Dermis microvascular lymphatic vessel endothelial cell (primary cell): Measurements from ENCODE around the gene ADARB2. TPM values are rescaled to one million over a fixed set of nuclear protein-coding genes. Genes with fewer than 3 reads are reported as not detected.
"Not testable (repeated sequence)": the region's sequence is repeated elsewhere in the genome, so short reads cannot be mapped to it uniquely, and the experiment has no call there.

Experiments used
- DNase-seq, 2 donors: peaks; one replicate each; pipeline versions ENCODE4 v3.0.0 to v3.0.0-alpha.2; 2010; ENCODE audit warnings: low read depth in 2 of 2
- total RNA-seq: library from RNA; depleted of rRNA; stranded (reverse); fragments of >200 nt; gene quantifications from 2 replicates; pipeline ENCODE4 v1.2.1, GENCODE V29; 2014

Gene ADARB2
- total RNA-seq, 1 donor from 2014 or later = not detected

- not testable (repeated sequence) for DNase-seq
These were observed 576.0 kb downstream of the ADARB2 start for GRCh38 chr10:1161315-1161673.

DNA sequence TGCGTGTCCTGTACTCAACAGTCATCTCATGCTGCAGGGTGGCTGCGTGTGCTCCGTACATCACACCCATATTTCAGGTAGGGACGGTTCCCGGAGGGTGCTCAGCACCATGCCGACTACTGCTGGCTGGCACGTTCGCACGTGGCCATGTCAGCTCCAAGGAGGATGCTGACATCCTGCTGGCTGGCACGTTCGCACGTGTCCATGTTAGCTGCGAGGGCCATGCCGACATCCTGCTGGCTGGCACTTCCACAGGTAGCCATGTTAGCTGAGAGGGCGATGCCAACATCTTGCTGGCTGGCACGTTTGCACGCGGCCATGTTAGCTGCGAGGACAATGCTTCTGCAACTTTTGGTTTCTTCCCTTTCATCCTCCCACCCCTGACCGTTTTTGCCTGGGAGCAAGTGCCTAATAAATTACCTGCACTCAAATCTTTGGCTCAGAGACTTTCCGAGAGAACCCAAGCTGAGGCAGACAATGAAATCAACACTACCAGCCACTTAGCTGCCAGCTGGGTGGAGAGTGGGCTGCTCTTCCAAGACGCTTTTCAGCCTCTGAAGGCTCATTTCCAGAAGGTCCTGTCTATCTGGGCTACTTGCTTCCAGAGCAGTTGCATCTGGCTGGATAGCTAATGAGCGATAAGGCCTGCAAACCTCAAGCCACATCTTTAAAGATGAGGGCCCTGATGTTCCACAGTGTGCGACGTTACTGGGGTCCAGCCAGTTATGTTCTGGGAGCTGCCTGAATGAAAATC lies 576.6 kb downstream of the ADARB2 start:
- DNase-seq = no peak

DNA sequence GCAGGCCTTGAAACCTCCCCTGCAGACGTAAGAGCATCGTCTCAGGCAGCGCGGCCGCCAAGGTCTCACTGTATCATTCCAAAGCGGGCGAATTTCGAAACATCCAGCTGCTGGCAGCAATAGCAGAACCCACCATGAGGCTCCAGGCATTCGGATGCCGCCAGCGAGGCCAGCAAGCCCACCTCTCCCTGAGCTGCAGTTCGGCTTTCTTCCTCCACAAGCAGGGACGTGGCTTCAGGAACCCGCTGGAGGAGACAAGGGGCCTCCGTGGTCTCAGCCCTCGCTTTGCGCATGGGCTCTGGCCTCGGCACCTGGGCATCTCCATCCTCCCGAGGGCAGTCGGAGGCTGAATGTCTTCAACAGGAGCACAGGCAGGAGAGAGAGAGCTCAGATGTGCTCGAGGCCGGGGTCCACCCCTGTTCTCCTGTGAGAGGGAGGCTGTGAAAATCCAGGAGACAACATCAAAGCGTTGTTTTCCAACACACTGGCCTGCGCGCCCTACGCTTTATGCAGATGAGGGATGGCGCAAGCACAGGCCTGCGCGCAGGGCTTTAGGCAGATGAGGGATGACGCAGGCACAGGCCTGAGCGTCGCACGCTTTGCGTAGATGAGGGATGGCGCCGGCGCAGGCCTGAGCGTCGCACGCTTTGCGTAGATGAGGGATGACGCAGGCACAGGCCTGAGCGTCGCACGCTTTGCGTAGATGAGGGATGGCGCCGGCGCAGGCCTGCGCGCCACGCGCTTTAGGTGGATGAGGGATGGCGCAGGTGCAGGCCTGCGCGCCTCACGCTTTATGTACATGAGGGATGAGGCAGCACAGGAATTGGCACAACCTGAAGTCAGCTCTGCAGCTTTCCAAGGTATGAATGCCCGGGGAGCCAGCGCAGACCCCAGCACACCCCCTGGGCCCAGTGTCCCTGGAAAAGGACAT lies 577.9 kb downstream of the ADARB2 start:
- DNase-seq = no peak

DNA sequence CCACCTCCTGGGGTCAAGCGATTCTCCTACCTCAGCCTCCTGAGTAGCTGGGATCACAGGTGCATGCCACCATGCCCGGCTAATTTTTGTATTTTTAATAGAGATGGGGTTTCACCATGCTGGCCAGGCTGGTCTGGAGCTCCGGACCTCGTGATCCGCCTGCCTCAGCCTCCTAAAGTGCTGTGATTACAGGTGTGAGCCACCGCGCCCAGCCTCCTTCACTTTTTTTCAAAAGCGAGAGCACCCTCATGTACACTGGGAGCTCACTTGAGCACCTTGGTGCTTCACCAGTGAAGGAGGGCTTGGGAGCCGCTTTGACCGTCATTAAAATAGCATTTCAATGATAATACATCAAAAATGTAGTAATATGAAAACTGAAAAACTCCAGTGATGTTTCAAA lies 578.8 kb downstream of the ADARB2 start:
- not testable (repeated sequence) for DNase-seq

DNA sequence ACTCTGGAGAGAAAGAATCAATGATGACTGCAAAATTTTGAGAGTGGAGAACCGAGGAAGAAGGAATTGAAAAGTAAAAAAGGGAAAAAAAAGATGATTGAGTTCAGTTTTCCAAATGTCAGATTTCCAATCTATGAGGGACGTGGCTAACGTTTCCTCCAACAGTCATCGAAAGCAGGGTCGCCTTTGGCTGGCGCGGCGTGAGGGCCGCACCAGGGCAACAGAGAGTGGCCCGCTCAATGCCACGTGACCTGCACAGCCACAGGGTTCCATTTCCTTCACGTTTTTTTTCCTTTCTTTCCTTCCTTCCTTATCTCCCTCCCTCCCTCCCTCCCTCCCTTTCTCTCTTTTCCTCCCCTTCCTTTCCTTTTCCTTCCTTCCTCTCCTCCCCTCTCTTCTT lies 579.3 kb downstream of the ADARB2 start:
- DNase-seq = no peak

DNA sequence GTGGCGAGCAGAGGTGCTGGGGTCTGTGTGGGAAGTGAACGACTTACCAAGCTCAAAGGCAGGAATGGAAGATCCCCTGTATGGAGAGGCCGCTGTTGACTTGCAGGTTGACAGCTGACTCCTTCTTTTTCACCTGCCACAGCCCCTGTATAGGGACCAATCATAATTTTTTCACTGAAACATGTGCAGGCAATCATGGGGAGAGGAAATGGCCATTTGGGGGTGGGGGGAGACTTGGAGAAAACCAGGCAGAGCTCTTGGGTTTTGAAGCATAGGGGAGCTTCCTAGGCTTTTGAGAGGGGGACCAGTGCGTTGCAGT lies 579.8 kb downstream of the ADARB2 start:
- no peak for DNase-seq

DNA sequence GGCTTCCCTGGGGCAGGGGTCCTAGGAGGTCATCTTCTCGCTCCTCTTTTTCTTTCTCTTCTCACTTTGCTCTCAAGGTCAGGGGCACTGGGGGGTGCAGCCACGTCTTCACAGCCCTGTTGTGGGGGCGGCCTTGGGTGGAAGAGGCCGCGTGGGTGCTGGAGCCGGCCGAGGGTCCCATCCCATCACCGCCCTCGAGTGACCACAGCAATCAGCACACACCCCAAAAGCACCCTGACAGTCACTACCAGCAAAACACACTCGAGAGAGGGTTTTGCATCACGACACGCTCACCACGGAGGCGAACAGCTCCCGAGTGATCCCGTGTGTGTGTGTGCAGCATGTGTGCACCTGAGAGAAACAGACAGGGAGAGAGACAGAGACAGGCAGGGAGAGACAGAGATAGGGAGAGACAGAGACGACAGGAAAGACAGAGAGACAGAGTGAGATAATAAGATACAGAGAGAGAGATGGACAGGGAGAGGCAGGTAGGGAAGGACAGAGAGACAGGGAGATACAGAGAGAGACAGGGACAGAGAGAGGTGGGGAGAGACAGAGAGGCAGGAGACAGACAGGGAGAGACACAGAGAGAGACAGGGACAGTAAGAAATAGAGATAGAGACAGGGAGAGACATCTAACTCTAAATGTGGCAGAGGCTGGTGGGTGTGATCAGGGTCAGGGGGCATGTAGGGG lies 580.3 kb downstream of the ADARB2 start:
- DNase-seq = no peak

GRCh38 chr10:1156616-1156886 lies 580.8 kb downstream of the ADARB2 start:
- DNase-seq = no peak

GRCh38 chr10:1155791-1156615 lies 581.3 kb downstream of the ADARB2 start:
- no peak for DNase-seq

- DNase-seq = no peak
These were observed 582.6 kb downstream of the ADARB2 start for GRCh38 chr10:1154531-1155295.

DNA sequence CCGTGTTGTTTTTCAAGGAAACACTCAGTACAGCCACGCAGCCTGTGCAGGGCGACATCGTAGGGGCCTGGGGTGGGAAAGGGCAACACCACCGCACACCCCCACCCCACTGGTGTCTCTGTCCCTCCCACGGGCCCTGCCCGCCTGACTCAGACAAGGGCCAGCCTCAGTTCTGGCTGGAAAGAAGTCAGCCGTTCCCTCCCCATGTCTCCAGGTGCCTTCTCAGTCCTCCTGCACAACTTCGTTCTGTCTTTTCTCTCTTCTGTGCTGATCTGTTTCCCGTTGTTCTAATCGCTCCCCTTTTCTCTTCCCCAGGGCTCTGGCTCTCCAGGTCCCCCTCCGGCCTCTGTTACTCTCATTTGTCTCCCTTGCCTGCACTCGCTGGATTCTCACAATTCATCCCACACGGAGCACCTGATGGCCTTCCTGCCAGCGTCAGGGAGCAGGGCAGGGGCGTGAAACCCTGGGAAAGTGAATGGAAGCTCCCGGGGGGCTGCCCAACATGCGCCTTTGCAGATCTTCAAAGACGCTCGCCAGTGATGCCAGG lies 583.4 kb downstream of the ADARB2 start:
- DNase-seq = no peak

DNA sequence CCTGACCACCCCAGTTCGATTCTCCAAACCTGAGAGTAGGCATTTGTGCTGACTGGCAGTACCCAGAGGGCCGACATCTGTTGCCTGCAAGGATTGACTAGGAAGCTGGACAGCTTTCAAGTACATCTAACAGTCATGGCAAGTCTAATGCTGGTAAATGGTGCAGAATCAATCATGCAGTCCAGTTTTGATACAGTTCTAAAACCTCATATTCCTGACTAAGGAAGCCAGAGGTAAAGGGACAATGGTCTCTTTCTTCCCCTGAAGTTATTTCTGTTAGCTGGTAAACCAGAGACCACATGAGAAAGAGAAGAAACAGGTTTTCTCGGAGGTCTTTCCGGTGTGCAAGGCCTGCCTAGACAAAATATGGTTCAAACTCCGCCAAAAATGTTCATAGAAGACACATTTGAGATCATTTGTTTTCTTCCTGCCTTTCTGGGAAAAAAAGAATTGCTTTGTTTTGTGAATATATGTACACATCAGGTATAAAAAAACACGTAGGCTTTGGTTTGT lies 584.0 kb downstream of the ADARB2 start:
- no peak for DNase-seq

DNA sequence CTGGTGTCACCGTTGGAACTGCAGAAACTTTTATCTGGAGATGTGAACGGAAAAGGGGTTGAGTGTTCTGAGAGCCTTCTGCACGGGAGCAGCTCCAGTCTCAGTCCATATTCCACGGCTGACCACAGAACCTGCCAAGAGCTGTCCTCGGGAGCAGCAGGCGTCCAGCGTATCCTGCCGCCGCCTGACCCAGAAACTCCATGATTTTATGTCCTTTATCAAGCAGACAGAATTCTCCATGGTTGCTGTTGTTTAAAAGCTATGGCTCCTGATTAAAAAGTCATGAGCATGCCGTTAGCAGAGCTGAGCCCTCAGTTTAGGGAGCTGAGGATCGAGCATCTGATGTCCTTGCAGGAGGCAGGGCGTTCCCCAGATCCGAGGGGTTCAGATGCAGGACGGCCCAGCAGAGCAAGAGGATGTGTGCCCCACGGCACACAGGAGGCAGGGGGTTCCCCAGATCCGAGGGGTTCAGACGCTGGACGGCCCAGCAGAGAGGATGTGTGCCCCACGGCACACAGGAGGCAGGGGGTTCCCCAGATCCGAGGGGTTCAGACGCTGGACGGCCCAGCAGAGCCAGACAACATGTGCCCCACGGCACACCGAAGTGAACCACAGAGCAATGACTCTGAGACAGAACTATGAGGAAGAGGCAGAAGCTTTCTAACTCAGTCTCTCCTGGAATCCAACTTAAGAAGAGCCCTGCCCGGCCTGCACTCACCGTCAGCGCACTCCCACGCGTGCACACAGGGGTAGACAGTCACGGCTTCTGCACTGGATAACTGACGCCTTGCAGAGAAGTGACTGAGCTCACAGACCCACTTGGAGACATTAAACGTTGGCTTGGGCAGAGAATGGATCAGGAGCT lies 584.7 kb downstream of the ADARB2 start:
- no peak for DNase-seq

DNA sequence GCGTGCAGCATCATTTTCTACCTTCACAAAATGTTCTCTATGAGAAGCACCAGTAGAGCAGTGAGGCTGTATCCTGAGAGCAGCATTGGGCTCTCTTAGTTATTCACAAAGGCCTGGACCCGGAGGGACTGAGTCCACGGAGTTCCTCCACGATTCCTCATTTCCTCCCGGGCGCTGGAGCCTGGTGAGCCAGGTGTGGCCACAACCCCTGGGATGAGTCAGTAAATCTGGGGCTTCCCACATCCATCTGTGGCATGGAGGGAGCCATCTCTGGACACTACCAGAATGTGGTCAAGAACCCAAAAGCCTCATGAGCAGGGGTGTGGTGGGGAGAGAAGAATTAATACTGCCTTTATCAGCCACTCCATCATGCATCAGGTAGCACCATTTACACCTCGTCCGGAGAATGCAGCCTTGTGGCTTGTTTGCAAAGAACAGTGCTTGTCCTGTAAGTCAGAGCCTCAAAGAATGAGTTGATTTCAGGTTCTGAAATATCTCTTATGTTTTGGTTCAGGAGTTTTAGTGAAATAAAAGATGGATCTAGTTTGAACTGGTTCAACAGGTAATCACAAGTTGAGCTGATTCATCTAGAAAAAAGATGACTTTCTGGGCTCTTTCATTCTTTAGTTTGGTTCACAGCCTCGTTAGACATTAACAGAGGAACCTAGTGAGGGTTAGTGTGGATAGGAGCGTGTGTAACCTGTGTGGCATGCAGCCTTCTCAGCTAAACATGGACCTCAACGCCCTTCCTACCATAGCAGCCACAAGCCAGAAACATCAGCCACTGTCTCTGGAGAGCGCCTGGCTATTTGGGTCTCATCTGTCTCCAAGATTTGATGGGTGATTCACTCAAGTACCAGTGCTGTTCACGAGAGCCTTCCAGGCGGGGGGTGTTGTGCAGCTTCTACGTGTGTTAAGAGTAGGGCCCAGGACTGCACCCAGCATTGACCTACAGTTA lies 586.0 kb downstream of the ADARB2 start:
- no peak for DNase-seq

GRCh38 chr10:1150638-1150955 lies 586.7 kb downstream of the ADARB2 start:
- no peak for DNase-seq

DNA sequence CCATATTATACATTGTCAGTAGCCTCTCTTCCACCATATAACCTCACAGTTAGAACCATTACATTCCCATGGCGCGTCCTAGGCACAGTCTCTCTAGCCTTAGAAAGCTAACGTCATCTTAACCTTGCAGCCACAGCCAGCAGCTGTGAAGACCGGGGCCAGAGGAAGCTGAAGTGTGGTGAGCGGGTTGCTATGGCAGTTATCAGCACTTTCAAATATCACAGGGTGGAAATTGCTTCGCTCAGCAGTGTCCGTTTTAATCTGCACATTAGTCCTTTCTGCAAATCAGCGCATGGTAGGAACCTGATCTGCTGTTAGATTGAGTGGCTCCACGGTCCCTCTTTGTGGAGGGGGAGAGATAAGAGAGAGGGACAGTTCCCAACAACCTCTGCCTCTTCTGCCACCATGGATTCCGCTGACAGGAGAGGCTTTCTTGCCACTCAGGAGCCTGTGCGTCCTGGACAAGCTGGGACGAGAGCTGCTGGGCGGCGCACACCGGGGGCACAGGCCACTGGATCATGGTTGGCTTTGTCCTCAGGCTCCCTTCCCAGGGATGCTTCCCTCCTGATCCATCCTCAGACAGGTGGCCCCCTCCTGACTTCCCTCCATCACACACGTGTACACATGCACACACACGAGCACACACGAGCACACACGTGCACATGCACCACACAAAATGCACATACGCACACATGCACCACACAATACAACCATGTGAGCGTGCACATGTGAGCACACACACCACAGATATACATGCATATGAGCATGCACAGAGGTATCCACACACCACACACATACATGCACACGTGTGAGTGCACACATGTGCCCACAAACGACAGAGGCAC lies 587.3 kb downstream of the ADARB2 start:
- DNase-seq = peak; percentile 10 to 47

GRCh38 chr10:1148855-1149605 lies 588.3 kb downstream of the ADARB2 start:
- DNase-seq = no peak
